Hepatic stellate cell (primary cell): ENCODE measurements around the gene NRIP1.
"Not testable (repeated sequence)": the region's sequence is repeated elsewhere in the genome, so short reads cannot be mapped to it uniquely, and the experiment has no call there.

Experiments used
- DNase-seq: peaks from one replicate; pipeline ENCODE4 v3.0.0; 2011; ENCODE audit warnings: low spot score

Gene NRIP1

DNA sequence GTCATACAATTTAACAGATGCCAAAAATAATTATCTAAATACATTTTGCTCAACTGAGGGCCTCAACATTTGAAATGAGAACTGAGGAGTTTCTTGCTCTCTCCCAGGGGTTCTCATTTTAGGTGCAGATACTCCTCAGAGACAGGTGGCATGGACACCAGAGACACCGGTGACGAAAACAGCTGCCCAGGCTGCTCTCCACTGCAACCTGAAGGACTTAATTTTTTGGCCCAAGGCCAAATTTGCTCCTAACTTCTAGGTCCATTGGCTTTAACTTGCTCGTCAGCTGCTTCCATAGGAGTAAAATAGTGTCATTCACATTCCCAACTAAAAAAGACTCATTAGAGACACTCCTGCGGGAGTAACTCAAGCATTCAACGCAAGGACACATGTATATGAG, 87.0 kb downstream of the NRIP1 start:
- no peak for DNase-seq

DNA sequence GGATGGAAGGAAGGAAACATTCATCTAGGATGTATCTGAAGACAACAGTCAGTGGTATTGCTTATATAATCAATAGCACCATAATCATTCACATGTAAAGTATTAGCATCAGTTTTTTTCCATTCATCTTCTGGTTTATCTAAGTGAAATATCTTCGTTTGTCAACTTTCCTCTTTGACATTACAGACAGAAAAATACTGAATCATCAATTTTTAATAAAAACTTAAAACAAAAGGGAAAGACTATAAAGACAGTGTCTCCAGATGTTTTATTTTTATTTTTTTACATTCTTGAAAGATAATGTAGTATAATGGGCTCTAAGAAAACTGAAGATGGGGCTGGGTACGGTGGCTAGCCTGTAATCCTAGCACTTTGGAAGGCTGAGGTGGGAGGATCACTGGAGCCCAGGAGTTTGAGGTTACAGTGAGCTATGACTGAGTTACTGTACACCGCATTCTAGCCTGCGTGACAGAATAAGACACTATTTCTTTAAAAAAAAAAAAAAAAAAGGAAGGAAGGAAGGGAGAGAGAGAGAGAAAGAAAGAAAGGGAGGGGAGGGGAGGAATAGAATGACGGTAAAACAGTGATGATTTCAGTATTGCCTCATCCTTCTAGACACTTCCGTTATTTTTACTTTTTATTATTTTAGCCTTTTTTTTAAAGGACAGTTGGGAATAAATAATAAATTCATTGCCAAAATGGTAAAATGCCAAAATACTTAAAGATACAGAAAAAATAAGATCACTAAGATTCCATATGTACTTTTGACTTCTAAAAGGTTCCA, 89.5 kb downstream of the NRIP1 start:
- DNase-seq, result no peak

DNA sequence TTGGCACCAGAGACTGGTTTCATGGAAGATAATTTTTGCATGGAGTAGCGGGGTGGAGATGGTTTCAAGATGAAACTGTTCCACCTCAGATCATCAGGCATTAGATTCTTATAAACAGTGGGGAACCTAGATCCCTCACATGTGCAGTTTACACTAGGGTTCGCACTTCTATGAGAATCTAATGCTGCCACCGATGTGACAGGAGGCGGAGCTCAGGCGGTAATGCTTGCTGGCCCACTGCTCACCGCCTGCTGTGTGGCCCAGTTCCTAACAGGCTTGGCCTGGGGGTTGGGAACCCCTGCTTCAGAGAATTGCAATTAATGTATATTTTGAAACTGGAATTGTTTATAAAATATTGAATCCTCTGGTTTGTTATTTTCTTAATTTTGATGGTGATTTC, 92.1 kb downstream of the NRIP1 start:
- DNase-seq, result no peak

DNA sequence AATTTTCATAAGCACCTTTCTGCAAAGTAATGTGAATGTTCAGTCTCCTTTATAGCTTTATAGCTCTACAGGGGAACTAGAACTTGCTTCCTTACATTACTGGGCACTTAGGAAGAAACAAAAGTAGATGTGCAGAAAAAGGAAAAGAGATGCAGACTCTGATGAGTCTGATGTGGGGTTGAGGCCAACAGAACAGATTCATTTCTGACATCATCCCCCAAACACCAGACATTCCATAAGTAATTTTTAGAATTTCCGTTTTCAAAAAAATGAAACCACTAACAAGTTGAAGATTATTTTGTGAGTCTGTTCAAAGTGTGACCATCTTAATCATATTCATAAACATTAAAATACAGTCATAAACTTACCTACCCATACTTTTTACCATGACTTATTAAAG, 96.0 kb downstream of the NRIP1 start:
- no peak for DNase-seq

DNA sequence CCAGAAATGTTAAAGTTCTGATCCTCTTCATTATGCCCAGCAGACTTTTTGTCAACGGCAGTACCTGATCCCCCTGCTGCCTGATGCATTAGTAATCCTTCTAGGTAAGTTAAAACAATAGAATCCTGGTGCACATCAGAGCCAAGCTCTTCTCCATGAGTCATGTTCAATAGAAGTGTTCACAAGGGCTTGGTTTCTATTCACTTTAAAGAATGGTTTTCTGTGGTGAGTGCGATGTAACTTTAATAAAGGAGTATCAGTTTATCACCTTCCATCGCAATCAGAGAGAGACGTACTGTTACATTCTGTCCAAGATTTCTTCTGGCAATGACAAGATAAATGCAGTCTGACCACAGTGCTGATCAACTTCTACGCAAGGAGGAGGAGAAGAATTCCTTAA, 96.8 kb downstream of the NRIP1 start:
- no peak for DNase-seq

DNA sequence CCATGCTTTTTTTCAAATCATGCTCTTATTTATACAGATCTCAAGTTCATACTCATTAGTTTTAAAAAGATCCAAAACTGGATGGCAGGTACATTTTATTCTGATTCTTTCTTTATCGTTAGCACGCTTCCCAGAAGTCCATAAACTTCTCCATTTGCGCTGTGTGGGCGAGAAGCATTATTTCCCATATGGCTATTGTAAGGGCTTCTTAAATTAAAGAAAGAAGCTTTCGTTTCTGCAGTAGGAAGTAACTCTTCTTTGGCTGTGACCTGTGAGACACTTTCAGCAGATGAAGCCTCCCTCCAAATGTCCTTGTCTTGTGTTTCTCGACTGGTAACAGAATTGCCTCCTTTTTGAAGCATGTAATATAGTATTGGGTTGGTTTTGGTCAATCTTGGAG, 100.2 kb downstream of the NRIP1 start:
- DNase-seq, result no peak

DNA sequence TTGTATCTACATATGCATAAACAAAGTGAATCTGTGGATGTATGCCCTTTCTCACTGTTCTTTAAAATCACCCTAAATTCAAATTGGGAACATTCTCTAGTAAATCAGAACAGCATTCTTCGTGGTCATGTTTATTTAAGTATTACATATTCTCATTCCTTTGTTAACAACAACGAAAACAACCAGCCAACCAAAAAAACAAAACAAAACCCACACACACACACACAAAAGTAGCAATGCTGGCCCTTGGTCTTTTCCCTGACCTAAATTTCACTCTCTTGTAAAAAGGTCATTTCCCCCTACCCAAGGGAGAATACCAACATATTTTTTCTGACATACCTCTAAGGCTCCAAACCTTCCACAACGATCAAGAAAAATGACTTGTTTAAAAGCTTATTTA, 102.6 kb downstream of the NRIP1 start:
- DNase-seq, result no peak

DNA sequence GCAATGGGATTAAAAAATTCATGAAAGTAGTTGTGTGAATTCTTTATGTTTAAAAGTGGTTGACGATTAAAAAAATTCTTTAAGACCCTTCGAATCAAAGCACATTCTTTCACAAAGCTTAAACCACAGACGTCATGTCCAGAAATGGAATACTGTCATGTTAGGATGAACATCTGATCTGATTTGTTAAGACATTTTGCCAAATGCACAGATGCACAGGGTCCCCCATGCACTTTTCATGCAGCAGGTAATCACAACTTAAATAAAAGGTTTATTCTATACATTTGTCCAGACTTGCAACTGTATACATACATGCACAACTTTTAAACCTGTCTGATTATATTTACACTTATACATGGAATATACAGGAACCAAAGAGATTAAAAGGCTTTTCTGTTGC, 103.3 kb downstream of the NRIP1 start:
- DNase-seq, result no peak

DNA sequence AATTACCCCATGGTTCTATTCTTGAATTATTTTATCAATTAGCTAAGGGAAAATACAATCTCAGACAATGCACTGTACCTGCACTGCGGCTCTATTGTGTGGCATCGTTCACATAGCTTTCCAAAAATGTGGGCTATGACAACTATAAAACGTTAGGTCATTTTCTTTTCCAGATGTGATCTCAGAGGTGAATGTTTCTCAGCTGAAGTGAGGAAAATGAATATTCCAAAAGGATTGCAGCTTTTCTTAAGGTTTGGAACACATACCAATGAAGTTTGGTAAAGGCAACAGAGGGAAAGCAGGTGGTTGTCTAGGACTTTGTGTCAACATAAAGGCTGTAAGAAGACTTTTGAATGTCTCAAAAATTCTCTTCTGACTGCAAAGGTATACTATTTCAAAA, 105.5 kb downstream of the NRIP1 start:
- no peak for DNase-seq

DNA sequence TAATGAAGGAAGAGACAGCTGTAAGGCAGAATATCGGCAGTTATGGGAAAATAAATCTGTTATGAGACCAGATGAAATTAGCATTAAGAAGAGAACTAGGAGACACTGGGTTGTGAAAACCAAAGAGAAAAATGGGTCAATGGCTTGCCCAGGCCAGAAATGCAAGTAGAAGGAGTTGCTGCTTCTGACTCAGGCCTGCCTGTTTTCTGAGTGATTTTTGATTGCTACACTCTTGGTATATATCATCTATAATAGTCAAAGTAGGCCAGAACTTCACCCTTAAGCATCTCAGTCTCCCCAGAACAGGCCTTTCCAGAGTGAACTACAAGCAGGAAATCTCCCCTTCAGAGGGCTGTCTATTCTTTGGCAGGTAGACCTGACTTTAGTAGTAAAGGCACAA, 107.0 kb downstream of the NRIP1 start:
- DNase-seq, result no peak

DNA sequence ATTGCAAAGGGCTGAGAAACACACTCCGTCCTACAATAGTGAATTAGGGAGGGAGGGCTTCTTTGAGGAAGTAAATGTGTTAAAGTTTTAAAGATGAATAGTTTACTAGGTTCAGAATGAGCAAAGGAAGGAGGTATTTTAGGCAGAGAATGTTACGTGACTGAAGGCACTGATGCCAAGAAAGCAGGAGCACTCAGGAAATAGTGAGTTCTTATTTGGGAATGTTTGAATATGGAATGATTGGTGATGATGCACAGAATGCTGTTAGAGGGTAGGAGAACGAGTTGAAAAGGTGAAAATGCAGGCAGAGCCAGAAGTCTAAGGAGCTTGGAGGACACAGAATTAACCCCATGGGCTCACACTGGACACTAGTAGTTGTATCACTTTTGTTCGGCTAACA, 108.0 kb downstream of the NRIP1 start:
- peak; percentile 16 for DNase-seq

DNA sequence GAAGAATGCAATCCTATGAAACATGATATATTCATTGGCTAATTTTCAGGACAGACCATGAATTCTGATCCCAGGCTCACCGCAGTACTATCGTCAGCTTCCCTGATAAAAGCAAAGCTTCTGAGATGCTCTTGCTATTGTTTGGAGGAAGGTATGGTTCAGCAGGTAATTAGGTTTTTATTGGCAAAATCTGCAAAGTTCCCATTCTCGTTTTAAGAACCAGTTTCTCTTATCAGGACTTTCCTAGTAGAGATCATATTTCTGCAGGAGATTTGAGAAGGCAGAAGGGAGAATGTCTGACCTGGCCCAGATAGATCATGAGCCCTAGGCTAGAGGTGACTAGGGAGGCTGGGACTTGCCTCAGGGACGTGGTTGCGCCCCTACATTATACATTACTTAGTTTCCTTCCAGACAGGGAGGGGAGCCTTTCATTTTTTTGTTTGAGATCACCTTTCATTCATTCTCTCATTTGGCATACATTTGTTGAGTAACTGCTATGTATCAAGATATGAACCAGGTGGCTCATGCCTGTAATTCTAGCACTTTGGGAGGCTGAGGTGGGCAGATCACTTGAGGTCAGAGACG, 108.8 kb downstream of the NRIP1 start:
- no peak for DNase-seq

DNA sequence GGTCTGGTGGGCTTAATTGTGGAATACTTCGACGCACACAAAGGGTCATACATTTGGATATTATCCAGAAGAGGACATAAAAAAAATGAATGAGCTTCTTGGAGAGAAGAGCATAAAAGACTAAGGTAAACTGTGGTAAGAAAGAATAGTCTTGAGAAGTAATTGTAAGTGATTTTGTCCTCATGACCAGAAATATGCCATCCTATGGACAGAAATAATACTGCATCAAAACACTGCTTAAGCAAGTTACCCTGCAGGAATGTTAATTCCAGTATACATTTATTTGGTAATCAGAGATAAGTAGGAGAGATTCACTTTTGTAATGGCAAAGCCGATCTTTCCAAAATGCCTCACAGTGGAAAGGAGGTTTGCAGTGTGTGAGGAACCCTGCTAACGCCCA, 111.9 kb downstream of the NRIP1 start:
- DNase-seq, result no peak

DNA sequence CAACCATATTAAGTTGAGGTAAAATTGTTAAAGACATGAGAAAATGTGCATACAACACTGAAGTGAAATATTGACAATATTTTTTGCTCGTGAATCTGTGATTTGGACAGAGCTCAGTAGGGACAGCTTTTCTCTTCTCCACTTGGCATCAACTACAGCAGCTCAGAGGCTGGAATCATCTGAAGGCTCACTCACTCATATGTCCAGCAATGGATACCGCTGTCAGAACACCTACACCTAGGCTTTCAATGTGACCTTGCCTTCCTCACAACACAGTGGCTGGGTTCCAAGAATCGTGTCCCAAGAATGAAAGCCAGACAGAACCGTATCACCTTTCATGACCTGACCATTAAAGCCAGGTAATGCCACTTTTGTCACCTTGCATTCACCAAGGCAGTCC, 115.2 kb downstream of the NRIP1 start:
- no peak for DNase-seq

DNA sequence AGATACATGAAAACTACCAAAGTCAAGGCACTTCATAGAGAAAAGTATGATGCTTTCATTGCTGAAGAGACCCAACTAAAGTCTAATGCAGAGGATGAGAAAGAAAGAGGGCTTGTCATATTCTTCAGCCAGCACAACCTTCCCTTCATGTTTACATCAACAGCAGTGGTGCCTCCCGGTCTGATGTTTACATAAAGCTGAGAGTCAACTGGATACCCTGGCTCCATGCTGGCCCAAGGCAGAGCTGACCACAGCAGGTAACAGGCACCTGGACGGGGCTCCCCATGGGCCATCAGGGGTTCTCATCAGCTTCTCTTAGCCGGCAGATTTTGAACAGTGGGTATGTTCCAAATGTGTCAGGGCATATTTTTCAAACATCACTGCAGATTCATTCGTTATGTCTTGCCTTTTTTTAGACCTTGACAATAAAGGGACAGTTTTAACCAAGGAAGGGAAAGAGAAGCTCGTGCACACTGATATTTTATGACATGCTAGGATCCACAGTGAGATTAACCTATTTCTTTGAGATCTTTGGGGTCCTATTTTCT, 117.1 kb downstream of the NRIP1 start:
- no peak for DNase-seq

DNA sequence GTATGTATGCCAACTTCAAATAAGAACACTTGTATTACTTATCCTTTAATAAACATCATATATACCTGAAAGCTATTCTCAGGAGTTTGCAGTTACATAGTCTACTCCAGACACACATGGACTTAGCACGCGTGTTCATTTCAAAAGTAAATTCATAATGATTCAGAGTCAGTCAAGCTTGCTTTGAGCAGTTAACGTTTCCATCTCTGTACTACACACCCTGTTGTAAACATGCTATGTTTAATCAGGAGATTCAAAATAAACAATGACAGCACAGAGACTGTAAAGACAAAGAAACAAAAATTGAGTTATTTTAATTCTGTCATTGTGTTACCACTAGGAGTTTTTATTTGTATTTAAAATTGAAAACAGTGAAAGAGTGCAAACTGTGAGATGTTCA, 119.6 kb downstream of the NRIP1 start:
- no peak for DNase-seq

DNA sequence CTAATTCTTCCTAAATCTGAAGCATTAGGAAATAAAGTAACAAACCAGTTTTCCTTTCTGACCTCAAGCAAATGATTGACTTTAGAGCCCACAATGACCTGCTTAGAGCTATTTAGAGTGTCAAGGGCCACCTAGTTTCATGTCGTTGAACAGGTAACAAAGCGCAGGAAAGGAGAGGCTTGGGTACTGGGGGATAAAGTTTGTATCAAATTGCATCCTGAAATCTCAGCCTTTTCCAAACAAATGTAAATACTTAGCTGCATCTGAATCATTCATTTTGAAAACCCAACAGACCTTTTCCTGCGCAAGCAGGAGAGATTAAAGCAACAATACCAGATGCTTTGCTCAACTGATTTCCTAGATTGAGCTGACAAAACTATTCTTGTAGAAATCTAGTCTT, 121.2 kb downstream of the NRIP1 start:
- DNase-seq, result no peak

DNA sequence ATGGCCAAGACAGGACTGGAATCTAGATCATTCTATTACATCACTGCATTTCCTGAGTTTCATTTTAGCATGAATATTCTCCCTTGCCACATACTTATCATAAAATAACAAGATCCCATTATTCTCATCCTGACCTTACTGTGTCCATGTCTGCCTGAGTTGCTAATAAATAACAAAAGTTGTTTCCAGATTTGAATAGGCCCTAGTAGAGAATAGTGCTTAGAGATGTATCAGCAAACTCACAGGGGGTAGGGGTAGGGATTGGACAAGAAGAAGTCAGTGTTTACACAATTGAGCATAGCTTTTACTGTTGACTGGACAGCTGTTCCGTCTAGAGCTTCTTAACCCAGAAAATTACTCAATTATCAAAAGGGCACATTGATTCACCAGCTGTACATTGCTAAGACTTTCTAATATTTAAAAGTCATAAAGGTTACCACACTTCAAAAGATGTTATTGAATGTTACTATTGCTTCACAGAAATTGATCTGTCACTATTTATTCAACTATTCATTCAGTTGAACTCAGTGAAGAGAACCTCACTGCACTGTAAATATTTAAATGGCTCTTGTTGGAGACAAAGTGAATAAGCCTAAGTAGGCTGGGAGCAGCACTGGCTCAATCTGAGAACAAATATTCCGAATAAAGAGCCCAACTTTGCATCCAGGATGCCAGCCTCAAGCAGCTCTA, 121.9 kb downstream of the NRIP1 start:
- DNase-seq, result peak; percentile 11

DNA sequence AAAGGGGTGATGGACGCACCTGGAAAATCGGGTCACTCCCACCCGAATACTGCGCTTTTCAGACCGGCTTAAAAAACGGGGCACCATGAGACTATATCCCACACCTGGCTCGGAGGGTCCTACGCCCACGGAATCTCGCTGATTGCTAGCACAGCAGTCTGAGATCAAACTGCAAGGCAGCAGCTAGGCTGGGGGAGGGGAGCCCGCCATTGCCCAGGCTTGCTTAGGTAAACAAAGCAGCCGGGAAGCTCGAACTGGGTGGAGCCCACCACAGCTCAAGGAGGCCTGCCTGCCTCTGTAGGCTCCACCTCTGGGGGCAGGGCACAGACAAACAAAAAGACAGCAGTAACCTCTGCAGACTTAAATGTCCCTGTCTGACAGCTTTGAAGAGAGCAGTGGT, 137.5 kb downstream of the NRIP1 start:
- not testable (repeated sequence) for DNase-seq

DNA sequence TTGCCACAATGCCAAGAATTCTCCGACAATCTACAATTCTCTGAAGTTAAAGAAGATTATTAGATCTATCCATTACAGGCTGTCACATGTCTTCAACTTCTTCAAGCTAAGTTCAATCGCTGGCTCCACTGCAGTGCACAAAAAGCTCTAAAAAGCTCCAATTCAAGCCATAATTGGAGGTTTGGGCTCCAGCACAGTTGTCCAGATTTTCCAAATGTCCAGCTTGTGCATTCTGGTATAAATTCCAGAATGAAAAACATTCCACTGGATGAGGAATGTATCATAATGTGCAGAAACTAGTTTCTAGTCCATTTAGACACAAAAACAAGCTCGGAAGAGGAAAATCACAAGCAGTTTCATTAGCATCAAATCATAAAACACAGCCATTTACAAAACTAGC, 138.6 kb downstream of the NRIP1 start:
- DNase-seq, result no peak

DNA sequence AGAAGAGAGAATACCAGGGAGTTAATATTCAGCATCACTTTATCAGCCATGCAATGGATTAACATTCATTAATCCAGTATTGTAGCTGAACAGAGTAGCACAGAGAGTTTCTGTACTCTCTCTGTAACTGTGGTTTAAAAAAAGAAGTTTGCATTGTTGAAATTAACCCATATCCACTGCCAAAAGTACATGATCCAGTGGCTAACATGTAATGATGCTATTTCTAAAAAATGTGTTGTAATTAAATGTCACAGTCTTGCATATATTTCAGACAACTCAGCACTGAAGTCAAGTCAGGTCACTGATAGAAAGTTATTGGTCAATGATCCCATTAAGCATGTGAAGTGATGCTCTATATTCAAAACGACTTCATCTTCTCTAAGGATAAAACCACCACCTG, 141.3 kb downstream of the NRIP1 start:
- no peak for DNase-seq

DNA sequence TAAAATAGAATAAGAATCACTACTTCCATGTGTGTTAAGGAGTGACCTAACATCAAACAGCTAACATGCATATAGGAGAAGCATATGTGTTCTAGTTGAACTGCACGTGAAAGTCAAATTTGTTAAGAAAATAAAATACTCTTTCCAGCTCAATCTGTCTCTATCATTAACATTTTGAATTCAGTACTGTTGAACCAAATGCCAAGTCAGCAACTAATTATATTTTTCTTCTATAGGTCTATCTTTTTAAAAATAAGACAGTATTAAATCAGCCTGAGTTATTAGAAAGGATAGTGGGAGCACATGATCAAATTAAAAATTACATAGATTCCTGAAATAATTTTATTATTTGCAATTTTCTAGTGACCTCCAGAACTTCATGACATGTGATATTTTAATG, 141.8 kb downstream of the NRIP1 start:
- no peak for DNase-seq

DNA sequence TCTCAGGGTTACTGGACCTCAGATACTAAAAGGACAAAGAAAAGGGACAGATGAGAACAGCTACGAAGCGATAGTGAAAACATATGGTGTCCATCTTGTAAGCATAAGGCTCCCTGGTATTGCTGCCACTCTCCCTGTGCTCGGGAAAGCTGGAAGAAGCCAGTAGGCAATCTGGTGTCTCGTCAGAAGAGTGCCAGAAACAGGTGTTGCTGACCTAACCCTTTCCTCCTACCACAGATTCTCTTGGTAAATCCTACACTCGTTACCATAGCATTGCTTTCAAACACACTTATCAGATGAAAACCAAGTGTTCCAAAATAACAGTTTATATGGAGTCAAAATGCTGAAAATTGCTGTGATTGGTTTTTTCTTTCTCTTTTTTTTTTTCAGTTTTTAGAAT, 146.3 kb downstream of the NRIP1 start:
- DNase-seq, result no peak
